SKM-1 (cell line): ENCODE measurements around the gene PWP1.
A peak's percentile ranks its signal among the peaks of the same experiment; 100 is the strongest.

ENCODE experiments used
- DNase-seq: peaks from one replicate; lab custom pipeline; 2025; ENCODE audit not compliant: unreplicated experiment; lab: John Stamatoyannopoulos, UW

PWP1 gene

DNA sequence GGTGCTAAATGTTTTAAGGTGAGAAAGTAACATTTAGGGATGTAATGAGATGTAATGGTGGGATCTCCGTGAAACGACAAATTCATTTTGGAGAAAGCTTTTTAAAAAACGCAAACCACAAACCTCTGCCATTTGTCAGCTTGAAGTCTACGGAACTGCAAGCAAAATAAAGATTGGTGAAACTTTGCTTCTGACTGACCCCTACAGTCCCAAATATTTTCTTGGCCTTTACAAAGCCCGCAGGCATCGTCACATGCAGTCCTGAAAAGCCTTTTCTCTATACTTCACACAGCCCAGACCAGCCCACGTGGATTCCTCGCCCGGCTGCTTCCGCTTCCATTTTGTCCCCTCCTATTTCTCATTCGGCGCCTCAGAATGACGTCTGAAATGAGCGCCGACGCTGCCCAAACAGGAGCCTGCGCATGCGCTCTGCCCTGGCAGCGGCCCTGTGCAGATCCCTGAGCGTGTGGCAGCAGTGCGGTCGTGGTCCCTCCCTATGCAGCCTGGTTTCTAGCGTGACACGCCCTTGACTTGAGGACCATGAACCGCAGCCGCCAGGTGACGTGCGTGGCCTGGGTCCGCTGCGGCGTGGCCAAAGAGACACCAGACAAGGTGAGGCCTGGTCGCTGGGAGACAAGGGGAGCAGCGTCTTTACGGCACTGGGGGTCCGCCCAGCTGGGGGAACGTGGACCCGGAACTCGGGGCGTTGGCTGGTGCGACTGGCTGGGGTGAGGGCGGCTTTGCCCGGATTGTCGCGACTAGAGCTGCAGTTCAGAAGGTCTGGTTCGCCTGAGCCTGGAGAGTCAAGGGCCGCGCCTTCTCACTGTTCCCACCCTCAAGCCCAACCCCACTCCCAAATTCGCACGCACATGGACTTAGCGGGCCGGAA is at the start of gene PWP1:
PWP1 (plus strand) TSS at position 440 of the 889 bp plus-strand sequence; CDS start at position 541, 101 bp downstream.
- DNase-seq, result peak; percentile 52

DNA sequence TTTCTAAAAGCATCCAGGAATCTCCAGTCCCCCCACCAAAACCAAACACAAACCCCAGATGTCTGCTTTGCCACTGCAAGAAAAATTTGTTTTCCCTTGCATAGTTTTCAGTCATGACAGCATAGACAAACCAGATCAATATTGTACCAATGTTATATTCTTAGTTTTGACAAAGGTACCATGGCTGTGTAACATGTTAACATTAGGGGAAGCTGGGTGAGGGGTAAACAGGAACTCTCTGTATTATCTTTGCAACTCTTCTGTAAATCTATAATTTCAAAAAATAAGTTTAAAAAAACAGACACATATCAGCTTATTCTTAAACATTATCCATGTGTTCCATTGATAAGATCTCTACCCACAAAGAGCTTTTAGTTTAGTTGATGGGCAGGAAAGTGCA is 44.4 kb upstream of the PWP1 start:
- no peak for DNase-seq

DNA sequence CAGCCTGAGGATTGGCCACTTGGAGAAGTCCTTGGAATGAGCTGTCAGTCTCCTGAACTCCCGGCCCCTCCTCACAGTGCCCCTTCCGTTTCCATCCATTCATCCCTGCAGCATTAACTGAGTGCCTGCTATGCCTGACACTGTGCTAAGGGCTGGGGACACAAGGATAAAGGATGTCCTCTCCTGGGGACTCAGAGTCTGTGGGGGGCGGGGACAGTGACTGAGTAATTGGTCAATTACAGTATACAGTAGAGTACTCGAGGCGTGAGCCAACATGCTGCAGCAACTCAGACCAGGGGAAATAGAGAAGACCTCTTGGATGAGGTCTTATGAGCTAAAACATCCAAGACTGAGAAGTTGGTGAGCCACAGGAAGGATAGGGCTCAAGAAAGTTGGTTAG is 43.4 kb upstream of the PWP1 start:
- no peak for DNase-seq

GRCh38 chr12:107645630-107646333 is 39.8 kb upstream of the PWP1 start:
- no peak for DNase-seq

DNA sequence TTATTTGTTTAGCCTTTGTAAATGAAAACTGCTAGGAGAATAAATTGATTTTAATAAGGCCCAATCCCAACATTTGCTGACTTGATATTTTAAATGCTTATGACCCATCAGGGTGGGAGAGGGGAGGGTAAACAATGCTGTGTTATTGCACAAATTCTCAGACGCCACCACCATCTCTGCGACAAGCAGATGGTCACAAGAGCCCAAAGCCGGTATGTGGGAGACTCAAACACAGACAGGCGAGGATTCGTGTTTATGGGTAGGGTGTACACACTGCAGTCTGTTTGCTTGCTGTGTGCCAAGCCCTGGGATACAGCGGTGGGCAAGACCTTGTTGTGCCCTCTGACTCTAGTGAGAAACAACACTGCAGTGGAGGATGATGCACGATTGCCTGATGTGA is 39.2 kb upstream of the PWP1 start:
- DNase-seq, result no peak

- no peak for DNase-seq
These were observed 35.9 kb upstream of the PWP1 start for GRCh38 chr12:107649661-107650061.

DNA sequence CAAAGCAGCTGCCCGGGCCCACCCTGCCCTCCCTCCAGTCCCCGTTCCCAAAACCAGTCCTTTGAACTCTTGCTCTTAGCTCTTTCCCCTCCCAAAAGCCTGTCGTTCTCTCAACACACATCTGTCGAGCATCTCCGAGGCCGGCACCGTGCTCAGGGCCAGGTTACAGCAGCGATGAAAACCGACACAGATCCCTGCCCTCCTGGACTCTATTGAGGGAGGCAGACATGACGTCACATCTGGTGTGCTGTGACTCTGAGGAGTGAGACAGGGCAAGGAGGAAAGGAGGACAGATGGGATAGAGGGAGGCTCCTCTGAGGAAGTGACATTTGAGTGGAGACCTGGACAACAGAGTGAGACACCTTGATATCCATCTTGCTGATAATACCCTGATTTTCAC is 34.6 kb upstream of the PWP1 start:
- DNase-seq, result no peak

DNA sequence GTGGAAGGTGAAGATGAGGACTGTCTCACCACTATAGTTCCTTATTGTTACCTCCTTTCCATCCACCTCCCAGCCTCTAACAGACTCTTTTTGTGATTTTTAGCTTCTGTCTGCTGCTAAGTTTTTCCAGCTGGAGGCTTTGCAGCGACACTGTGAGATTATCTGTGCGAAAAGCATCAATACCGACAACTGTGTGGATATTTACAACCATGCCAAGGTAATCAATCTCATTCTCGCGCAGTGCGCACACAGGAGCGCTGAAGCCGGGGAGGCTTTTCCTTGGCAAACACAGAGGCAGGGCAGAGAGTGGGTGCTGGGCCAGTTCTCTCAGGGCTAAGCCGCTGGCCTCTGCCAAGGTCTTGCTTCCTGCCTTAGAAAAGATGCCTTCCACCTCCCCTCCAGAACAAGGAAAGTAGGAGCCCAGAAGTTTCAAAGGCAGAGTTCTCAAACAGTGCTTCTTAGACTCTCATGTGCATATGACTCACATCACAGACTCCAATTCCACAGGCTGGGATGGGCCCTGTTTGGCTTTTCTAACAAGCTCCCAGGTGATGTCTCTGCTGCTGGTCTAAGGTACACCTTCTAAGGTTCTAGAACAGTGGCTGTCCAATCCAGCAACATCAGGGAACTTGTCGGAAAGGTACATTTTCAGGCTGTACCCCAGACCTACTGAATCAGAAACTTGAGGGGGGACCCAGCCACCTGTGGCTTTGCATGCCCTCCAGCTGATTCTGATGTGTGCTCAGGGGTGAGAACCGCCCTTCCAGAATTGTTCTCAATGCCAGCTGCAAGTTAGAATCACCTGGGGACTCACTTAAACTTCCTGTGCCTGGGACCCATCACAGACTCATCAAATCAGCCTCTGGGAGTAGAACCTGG is 33.8 kb upstream of the PWP1 start:
- no peak for DNase-seq

DNA sequence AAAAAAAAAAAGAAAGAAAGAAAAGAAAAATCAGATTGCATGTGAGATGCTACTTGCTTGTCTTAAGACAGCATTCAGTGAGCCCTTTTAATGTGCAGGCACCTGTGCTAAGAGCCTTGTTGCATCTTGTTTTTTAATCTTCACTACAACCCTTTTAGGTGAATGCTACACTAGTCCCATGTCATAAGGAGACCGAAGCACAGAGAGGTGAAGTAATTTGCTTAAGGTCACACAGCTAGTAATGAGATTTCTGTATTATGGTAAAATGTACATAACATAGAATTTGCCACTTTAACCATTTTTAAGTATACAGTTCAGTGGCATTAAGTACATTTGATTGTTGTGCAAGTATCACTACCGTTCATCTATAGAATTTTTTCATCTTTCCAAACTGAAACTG is 32.1 kb upstream of the PWP1 start:
- no peak for DNase-seq

- DNase-seq, result no peak
These were observed 30.7 kb upstream of the PWP1 start for GRCh38 chr12:107654873-107655272.

- DNase-seq, result no peak
These were observed 30.1 kb upstream of the PWP1 start for GRCh38 chr12:107655281-107656065.

- no peak for DNase-seq
These were observed 29.3 kb upstream of the PWP1 start for GRCh38 chr12:107656302-107656701.

- DNase-seq, result no peak
These were observed 28.5 kb upstream of the PWP1 start for GRCh38 chr12:107657133-107657532.

- no peak for DNase-seq
These were observed 28.0 kb upstream of the PWP1 start for GRCh38 chr12:107657621-107658020.

DNA sequence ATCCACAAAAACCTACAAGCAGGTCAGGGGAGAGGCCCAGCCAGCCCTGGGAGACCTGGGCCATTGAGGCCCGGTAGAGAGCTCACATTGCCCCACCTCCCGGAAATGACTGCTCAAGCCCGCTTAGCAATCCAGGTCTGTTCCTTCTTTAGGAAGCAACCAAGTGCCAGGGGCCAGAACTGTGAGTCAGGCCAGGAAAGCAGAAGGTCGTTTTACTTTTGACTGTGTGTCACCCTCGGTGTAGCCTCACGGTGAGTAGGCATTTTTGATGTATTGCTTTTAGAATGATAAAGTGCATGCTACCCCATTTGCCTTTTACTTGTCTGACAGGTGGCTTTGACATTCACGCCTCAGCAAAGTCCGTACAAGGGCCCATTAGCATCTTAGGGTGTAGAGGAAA is 25.4 kb upstream of the PWP1 start:
- peak; percentile 6 for DNase-seq

DNA sequence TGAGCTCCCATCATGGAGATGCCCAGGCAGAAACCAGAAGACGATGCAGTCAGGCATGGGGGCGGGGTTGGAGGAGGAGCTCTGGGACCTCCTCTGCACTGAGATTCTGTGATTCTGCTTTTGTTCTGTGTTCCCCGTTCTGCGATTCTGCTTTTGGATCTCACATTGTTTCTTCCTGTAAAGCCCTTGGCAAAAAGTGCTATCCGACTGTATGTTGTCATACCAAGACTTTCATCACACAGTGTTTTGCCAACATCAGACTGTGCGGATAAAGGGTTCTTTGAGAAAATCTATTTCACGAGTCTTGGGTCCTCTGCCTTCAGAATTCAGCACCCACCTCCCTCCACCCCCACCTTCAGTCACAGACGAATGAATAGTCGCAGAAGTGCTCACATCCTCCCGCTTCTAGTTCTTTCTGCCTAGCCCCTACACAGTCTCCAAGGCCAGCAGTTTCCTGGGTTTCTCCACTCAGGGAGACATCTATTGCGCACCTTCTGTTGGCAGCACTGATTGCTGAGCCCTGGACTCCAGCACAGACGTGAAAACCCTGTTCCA is 24.7 kb upstream of the PWP1 start:
- no peak for DNase-seq

- no peak for DNase-seq
These were observed 23.8 kb upstream of the PWP1 start for GRCh38 chr12:107661830-107662229.

GRCh38 chr12:107662484-107662883 is 23.1 kb upstream of the PWP1 start:
- DNase-seq, result no peak

DNA sequence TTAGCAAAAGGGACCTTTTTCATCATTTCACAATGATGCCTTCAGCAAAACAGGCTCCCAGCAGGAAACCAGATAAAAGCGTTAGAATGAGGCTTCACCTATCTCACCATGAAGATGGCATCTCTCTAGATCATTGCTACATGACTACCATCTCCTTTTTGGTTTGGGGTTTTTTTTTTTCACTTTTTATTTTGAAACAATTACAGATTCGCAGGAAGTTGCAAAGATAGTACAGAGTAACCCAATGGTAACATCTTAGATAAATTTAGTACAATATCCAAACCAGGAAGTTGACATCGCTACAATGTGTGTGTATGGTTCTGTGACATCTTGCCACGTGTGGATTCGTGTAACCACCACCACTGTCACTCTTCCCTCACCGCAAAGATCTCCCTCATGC is 22.3 kb upstream of the PWP1 start:
- no peak for DNase-seq

GRCh38 chr12:107666009-107666408 is 19.6 kb upstream of the PWP1 start:
- DNase-seq, result no peak
